GM04503 (cell line): ENCODE measurements around the gene ABHD3.
"Not testable (repeated sequence)": the region's sequence is repeated elsewhere in the genome, so short reads cannot be mapped to it uniquely, and the experiment has no call there.

Experiments used
- DNase-seq: peaks from one replicate; pipeline ENCODE4 v3.0.0-alpha.2; 2012; ENCODE audit warnings: low read depth

The ABHD3 gene

GRCh38 chr18:21704603-21705364 is at the start of gene ABHD3:
Gene ABHD3, minus strand, starts transcription at chr18:21704774. Its CDS starts 109 bp downstream, at chr18:21704665.
- DNase-seq = peak; percentile 47

- DNase-seq = no peak
Observed at GRCh38 chr18:21747764-21748693, 43.5 kb upstream of the ABHD3 start.

- no peak for DNase-seq
Observed at GRCh38 chr18:21747268-21747667, 42.7 kb upstream of the ABHD3 start.

GRCh38 chr18:21745231-21745630 is 40.7 kb upstream of the ABHD3 start:
- DNase-seq = no peak

GRCh38 chr18:21743166-21743832 is 38.7 kb upstream of the ABHD3 start:
- no peak for DNase-seq

GRCh38 chr18:21742315-21742687 is 37.7 kb upstream of the ABHD3 start:
- no peak for DNase-seq

- DNase-seq = no peak
Observed at GRCh38 chr18:21741562-21742314, 37.2 kb upstream of the ABHD3 start.

GRCh38 chr18:21741312-21741561 is 36.7 kb upstream of the ABHD3 start:
- no peak for DNase-seq

- peak; percentile 76 for DNase-seq
Observed at GRCh38 chr18:21740538-21741311, 36.2 kb upstream of the ABHD3 start, which contains the start of gene MIB1. Gene MIB1, plus strand, starts transcription at chr18:21740792. Its CDS starts 792 bp downstream, at chr18:21741584.

- DNase-seq = no peak
Observed at GRCh38 chr18:21739604-21740537, 35.3 kb upstream of the ABHD3 start.

- DNase-seq = not testable (repeated sequence)
Observed at GRCh38 chr18:21736926-21737325, 32.4 kb upstream of the ABHD3 start.

GRCh38 chr18:21735452-21736015 is 31.0 kb upstream of the ABHD3 start:
- no peak for DNase-seq

- no peak for DNase-seq
Observed at GRCh38 chr18:21733011-21733410, 28.4 kb upstream of the ABHD3 start.

- no peak for DNase-seq
Observed at GRCh38 chr18:21727702-21728101, 23.1 kb upstream of the ABHD3 start.

- no peak for DNase-seq
Observed at GRCh38 chr18:21725201-21725600, 20.6 kb upstream of the ABHD3 start.

- no peak for DNase-seq
Observed at GRCh38 chr18:21722687-21723086, 18.1 kb upstream of the ABHD3 start.

- no peak for DNase-seq
Observed at GRCh38 chr18:21714474-21714873, 9.9 kb upstream of the ABHD3 start.

- not testable (repeated sequence) for DNase-seq
Observed at GRCh38 chr18:21707130-21707529, 2.6 kb upstream of the ABHD3 start.

- no peak for DNase-seq
Observed at GRCh38 chr18:21706386-21706865, 1.9 kb upstream of the ABHD3 start.
